DMS153 treated with DMSO at 0.1 percent for 48 hours (cell line): ENCODE measurements around the gene SLC43A1.
"Not testable (repeated sequence)": the region's sequence is repeated elsewhere in the genome, so short reads cannot be mapped to it uniquely, and the experiment has no call there.

Experiments
- DNase-seq: peaks from one replicate; lab custom pipeline; 2025; ENCODE audit not compliant: unreplicated experiment; lab: John Stamatoyannopoulos, UW

The SLC43A1 gene

GRCh38 chr11:57515332-57516060, at the start of gene SLC43A1:
TSS of gene SLC43A1 (minus strand) at chr11:57515702. CDS start at chr11:57514111, 1,591 bp downstream.
- DNase-seq, result no peak

- DNase-seq, result no peak
These were observed 47.1 kb upstream of the SLC43A1 start for GRCh38 chr11:57562596-57562995.

GRCh38 chr11:57560146-57560545, 44.6 kb upstream of the SLC43A1 start:
- DNase-seq, result no peak

- DNase-seq, result no peak
These were observed 40.5 kb upstream of the SLC43A1 start for GRCh38 chr11:57556041-57556440.

- DNase-seq, result no peak
These were observed 39.9 kb upstream of the SLC43A1 start for GRCh38 chr11:57555393-57555792.

GRCh38 chr11:57552479-57552878, 37.0 kb upstream of the SLC43A1 start:
- DNase-seq, result no peak

GRCh38 chr11:57551941-57552340, 36.4 kb upstream of the SLC43A1 start:
- no peak for DNase-seq

- no peak for DNase-seq
These were observed 34.5 kb upstream of the SLC43A1 start for GRCh38 chr11:57549983-57550382.

- no peak for DNase-seq
These were observed 32.4 kb upstream of the SLC43A1 start for GRCh38 chr11:57547854-57548377.

GRCh38 chr11:57546869-57547475, 31.5 kb upstream of the SLC43A1 start:
- no peak for DNase-seq

GRCh38 chr11:57546451-57546850, 30.9 kb upstream of the SLC43A1 start:
- no peak for DNase-seq

- no peak for DNase-seq
These were observed 30.4 kb upstream of the SLC43A1 start for GRCh38 chr11:57545883-57546282.

GRCh38 chr11:57544566-57544965, 29.1 kb upstream of the SLC43A1 start:
- DNase-seq, result no peak

GRCh38 chr11:57543593-57543992, 28.1 kb upstream of the SLC43A1 start:
- no peak for DNase-seq

GRCh38 chr11:57542582-57542981, 27.1 kb upstream of the SLC43A1 start:
- no peak for DNase-seq

GRCh38 chr11:57541169-57541568, 25.7 kb upstream of the SLC43A1 start:
- DNase-seq, result no peak

GRCh38 chr11:57539342-57539741, 23.8 kb upstream of the SLC43A1 start:
- no peak for DNase-seq

GRCh38 chr11:57536947-57537619, 21.6 kb upstream of the SLC43A1 start, which contains the start of gene SMTNL1:
TSS of gene SMTNL1 (plus strand) at chr11:57537595. CDS start at chr11:57542643, 5,048 bp downstream.
- DNase-seq, result no peak

GRCh38 chr11:57534449-57534848, 18.9 kb upstream of the SLC43A1 start:
- not testable (repeated sequence) for DNase-seq

GRCh38 chr11:57530596-57531507, 15.3 kb upstream of the SLC43A1 start, which contains the start of gene TIMM10:
TSS of gene TIMM10 (minus strand) at chr11:57530754. CDS start at chr11:57530189, 565 bp downstream.
- DNase-seq, result peak; percentile 99

GRCh38 chr11:57530215-57530595, 14.7 kb upstream of the SLC43A1 start:
- DNase-seq, result no peak
